Activated T-cell treated with anti-CD3 and anti-CD28 coated beads, Interleukin-2, amount 50 U/mL, for 24 hours (primary cell): ENCODE measurements around the gene PPP1R9B.

Experiments used
- DNase-seq: peaks from one replicate; pipeline ENCODE4 v3.0.0-alpha.2; 2020
- H3K27ac Mint-ChIP-seq: 2 replicates; pipeline ENCODE4 v1.8.0; 2020; ENCODE audit warnings: mild to moderate bottlenecking, mixed read lengths
- H3K27me3 Mint-ChIP-seq: 2 replicates; pipeline ENCODE4 v1.8.0; 2020; ENCODE audit warnings: mixed read lengths
- H3K36me3 Mint-ChIP-seq: 2 replicates; pipeline ENCODE4 v1.8.0; 2020; ENCODE audit warnings: low read depth, mixed read lengths
- H3K4me1 Mint-ChIP-seq: 2 replicates; pipeline ENCODE4 v1.8.0; 2020; ENCODE audit warnings: low read depth, mixed read lengths
- H3K4me3 Mint-ChIP-seq: 2 replicates; pipeline ENCODE4 v1.8.0; 2020; ENCODE audit warnings: mild to moderate bottlenecking, moderate library complexity, mixed read lengths
- H3K9me3 Mint-ChIP-seq: 2 replicates; pipeline ENCODE4 v1.8.0; 2020; ENCODE audit warnings: mixed read lengths

The PPP1R9B gene

GRCh38 chr17:50190293-50190602 is 39.8 kb upstream of the PPP1R9B start:
- Mint-ChIP-seq H3K9me3 (no peaks in the 10 kb centered on the region), H3K27ac (no peak overlapping the region), H3K27me3 (peaks cover 2% of the 10 kb centered on the region), H3K4me3 (no peak overlapping the region), H3K36me3 (no peaks in the 10 kb centered on the region), H3K4me1 (no peaks in the 10 kb centered on the region)
- no peak for DNase-seq

- DNase-seq, result no peak
Measured at GRCh38 chr17:50189550-50190292, 39.2 kb upstream of the PPP1R9B start.

GRCh38 chr17:50188921-50189549 is 38.6 kb upstream of the PPP1R9B start:
- no peak overlapping the region for H3K4me3 Mint-ChIP-seq
- DNase-seq, result no peak
- H3K27me3 Mint-ChIP-seq, result no peaks in the 10 kb centered on the region
- H3K4me1 Mint-ChIP-seq, result peaks cover 5% of the 10 kb centered on the region
- H3K9me3 Mint-ChIP-seq, result no peaks in the 10 kb centered on the region
- H3K36me3 Mint-ChIP-seq, result no peaks in the 10 kb centered on the region
- H3K27ac Mint-ChIP-seq, result no peak overlapping the region

More at GRCh38 chr17:50189550-50190292, 39.2 kb upstream of the PPP1R9B start:
- H3K4me3 Mint-ChIP-seq, result no peak overlapping the region
- no peaks in the 10 kb centered on the region for H3K9me3 Mint-ChIP-seq
- H3K27me3 Mint-ChIP-seq, result peaks cover 2% of the 10 kb centered on the region
- no peak overlapping the region for H3K27ac Mint-ChIP-seq
- H3K36me3 Mint-ChIP-seq, result no peaks in the 10 kb centered on the region
- H3K4me1 Mint-ChIP-seq, result peaks cover under 1% of the 10 kb centered on the region

- peaks cover 10% of the 10 kb centered on the region for H3K4me1 Mint-ChIP-seq
- no peaks in the 10 kb centered on the region for H3K27me3 Mint-ChIP-seq
- no peaks in the 10 kb centered on the region for H3K9me3 Mint-ChIP-seq
Measured at GRCh38 chr17:50188531-50188920, 38.0 kb upstream of the PPP1R9B start.

GRCh38 chr17:50187751-50188530 is 37.5 kb upstream of the PPP1R9B start:
- peaks cover 13% of the 10 kb centered on the region for H3K4me1 Mint-ChIP-seq
- no peaks in the 10 kb centered on the region for H3K36me3 Mint-ChIP-seq
- no peak overlapping the region for H3K27ac Mint-ChIP-seq
- DNase-seq, result no peak
- H3K27me3 Mint-ChIP-seq, result no peaks in the 10 kb centered on the region
- H3K4me3 Mint-ChIP-seq, result no peak overlapping the region
- H3K9me3 Mint-ChIP-seq, result no peaks in the 10 kb centered on the region

More at GRCh38 chr17:50188531-50188920, 38.0 kb upstream of the PPP1R9B start:
- no peak overlapping the region for H3K27ac Mint-ChIP-seq
- no peak for DNase-seq
- no peak overlapping the region for H3K4me3 Mint-ChIP-seq
- no peaks in the 10 kb centered on the region for H3K36me3 Mint-ChIP-seq

DNA sequence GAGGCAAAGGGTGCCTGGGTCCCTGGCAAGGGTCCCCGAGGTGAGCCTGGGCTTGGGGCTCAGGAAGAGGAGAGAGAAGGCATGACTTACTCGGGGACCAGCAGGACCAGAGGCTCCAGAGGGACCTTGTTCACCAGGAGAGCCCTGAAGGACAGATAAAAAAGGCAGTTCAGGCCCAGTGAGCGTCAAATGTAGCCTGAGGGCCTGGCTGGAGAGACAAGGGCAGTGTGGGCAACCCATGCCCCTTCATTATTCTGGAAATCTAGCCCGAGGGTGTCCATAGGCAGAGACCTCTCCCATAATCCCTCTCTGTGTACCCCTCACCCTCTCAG is 36.9 kb upstream of the PPP1R9B start:
- no peak overlapping the region for H3K4me3 Mint-ChIP-seq
- no peaks in the 10 kb centered on the region for H3K9me3 Mint-ChIP-seq
- DNase-seq, result no peak
- no peaks in the 10 kb centered on the region for H3K27me3 Mint-ChIP-seq
- H3K4me1 Mint-ChIP-seq, result peaks cover 15% of the 10 kb centered on the region
- H3K27ac Mint-ChIP-seq, result no peak overlapping the region
- no peaks in the 10 kb centered on the region for H3K36me3 Mint-ChIP-seq

GRCh38 chr17:50186661-50187393 is 36.4 kb upstream of the PPP1R9B start:
- no peaks in the 10 kb centered on the region for H3K27me3 Mint-ChIP-seq
- H3K4me1 Mint-ChIP-seq, result peaks cover 15% of the 10 kb centered on the region
- H3K36me3 Mint-ChIP-seq, result no peaks in the 10 kb centered on the region
- no peak overlapping the region for H3K4me3 Mint-ChIP-seq
- no peak for DNase-seq
- no peaks in the 10 kb centered on the region for H3K9me3 Mint-ChIP-seq
- no peak overlapping the region for H3K27ac Mint-ChIP-seq

DNA sequence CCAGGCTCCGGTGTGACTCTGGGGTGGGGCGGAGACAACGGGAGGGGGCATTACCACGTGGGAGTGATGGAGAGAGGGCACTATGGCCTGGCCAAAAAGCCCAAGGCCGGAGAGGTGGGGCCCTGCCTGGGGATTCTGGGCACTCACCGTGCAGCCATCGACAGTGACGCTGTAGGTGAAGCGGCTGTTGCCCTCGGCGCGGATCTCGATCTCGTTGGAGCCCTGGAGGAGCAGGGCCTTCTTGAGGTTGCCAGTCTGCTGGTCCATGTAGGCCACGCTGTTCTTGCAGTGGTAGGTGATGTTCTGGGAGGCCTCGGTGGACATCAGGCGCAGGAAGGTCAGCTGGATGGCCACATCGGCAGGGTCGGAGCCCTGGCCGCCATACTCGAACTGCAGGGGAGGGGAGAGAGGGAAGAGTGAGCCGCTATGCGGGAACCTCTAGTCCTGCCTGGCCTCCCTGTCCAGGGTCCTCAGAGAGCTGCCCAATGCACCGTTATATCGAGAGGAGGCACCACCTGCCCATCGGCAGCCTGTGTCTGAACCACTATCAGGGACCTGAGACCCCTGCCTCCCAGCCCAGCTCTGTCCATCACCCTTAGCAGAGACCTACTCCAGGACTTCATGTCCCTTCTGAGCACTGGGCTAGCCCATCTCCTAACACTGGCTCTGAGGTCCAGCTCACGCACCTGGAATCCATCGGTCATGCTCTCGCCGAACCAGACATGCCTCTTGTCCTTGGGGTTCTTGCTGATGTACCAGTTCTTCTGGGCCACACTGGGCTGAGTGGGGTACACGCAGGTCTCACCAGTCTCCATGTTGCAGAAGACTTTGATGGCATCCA is 35.4 kb upstream of the PPP1R9B start:
- DNase-seq, result no peak
- Mint-ChIP-seq H3K36me3 (no peaks in the 10 kb centered on the region), H3K27ac (no peak overlapping the region), H3K4me1 (peaks cover 15% of the 10 kb centered on the region), H3K9me3 (no peaks in the 10 kb centered on the region), H3K27me3 (no peaks in the 10 kb centered on the region), H3K4me3 (no peak overlapping the region)

DNA sequence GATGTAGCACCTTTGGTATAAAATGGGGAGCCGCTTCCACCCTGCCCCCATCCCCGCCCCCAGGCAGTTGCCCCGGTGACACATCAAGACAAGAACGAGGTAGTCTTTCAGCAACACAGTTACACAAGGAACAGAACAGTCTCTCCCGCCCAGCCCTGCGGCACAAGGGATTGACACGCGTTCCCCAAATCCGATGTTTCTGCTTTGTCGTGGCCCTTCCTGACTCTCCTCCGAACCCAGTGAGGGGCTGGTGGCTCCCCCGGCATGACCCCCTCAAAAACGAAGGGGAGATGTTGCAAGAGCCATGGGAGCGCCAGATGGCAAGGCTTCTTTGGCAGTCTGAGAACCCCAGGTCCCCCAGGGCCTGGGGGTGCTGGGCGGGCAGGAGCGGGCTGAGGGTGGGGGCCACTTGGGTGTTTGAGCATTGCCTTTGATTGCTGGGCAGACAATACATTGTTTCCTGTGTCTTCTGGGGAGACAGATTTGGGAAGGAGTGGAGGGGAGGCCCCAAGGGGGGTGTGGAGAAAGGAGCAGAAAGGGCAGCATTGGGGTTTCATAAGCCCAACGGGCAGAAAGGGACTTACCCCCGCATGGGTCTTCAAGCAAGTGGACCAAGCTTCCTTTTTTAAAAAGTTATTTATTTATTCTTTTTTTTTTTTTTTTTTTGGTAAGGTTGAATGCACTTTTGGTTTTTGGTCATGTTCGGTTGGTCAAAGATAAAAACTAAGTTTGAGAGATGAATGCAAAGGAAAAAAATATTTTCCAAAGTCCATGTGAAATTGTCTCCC is 34.3 kb upstream of the PPP1R9B start:
- Mint-ChIP-seq H3K4me3 (no peak overlapping the region), H3K27me3 (no peaks in the 10 kb centered on the region), H3K4me1 (peaks cover 15% of the 10 kb centered on the region), H3K9me3 (no peaks in the 10 kb centered on the region), H3K27ac (no peak overlapping the region), H3K36me3 (no peaks in the 10 kb centered on the region)
- no peak for DNase-seq

DNA sequence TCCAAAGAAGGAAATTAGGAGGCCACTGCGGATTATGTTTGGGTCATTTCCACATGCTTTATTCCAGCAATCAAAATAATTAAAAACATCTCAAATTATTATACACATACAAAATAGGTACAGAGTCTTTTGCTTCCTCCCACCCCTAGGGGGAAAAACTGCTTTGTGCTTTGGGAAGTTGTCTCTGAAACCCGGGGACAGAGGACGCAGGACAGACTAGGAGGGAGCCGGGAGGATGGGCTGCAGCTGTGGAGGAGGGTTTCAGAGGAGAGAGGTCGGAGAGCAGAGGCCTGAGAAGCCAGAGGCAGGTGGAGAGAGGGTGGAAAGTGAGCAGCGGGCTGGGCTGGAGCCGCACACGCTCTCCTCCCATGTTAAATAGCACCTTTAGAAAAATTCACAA is 33.6 kb upstream of the PPP1R9B start:
- no peaks in the 10 kb centered on the region for H3K36me3 Mint-ChIP-seq
- no peaks in the 10 kb centered on the region for H3K27me3 Mint-ChIP-seq
- H3K4me3 Mint-ChIP-seq, result no peak overlapping the region
- H3K9me3 Mint-ChIP-seq, result no peaks in the 10 kb centered on the region
- DNase-seq, result no peak
- peak overlapping the region; percentile 44 for H3K27ac Mint-ChIP-seq
- peaks cover 15% of the 10 kb centered on the region for H3K4me1 Mint-ChIP-seq

DNA sequence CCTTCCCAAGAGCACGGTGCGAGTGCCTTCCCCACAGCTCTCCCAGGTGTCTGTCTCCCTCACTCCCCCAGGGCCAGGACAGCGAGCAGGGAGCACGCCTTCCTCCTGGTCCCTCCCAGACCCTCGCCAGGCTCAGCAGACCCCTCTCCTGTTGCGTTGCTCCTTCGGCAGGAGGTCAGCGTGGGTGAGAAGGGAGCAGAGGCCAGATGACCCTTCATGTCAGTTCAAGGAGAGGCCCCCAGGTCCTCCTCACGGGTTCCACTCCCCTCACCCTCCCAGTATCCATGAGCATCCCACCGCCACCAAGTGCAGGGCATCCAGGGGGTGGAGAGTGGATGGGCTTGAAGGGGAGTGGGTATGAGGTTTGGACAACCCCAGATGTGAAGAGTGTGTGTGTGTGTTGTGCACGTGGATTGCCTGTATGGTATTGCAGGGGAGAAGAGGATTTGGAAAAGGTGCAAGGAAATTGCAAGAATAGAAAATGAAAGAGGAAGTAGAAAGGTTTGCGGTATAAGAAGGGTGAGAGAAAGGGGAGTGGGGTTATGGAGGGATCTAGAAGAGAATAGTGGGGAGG is 33.0 kb upstream of the PPP1R9B start:
- no peak for DNase-seq
- Mint-ChIP-seq H3K27me3 (no peaks in the 10 kb centered on the region), H3K9me3 (no peaks in the 10 kb centered on the region), H3K4me3 (no peak overlapping the region), H3K4me1 (peaks cover 19% of the 10 kb centered on the region), H3K27ac (no peak overlapping the region), H3K36me3 (no peaks in the 10 kb centered on the region)

DNA sequence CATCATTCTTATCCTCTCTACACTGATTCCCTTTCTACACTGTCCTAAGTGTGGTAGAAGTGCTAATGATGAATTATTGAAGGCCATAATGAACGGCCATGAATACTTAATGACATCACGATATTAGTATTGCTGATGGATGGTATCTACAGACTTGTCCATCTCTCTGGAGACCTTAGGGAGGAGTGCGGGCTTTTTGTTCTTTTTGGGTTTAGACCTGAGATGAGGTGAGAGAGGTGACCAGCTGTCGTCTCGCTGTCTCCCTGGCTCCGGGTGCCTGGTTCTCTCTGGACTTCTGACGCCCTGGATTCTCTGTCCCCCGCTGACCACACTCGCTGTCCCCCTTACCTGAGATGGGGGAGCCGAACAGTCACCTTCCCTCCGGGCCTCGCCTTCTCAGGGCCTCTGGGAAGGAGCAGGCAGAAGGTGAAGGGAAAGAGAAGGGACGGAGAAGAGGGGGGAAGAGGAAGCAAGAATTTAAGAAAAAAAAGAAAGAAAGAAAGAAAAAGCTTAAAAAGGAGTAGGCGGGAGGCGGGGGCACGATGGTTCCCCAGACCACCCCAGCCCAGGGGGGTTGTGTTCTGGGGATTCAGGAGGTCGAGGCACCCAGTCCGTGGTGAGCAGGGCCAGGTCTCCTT is 32.4 kb upstream of the PPP1R9B start:
- H3K36me3 Mint-ChIP-seq, result no peaks in the 10 kb centered on the region
- no peak overlapping the region for H3K27ac Mint-ChIP-seq
- no peaks in the 10 kb centered on the region for H3K9me3 Mint-ChIP-seq

More for the DNA sequence above, 32.4 kb upstream of the PPP1R9B start:
- DNase-seq, result no peak
- Mint-ChIP-seq H3K4me3 (no peak overlapping the region), H3K27me3 (no peaks in the 10 kb centered on the region), H3K4me1 (peaks cover 25% of the 10 kb centered on the region)
